Endodermal cell (in vitro differentiated cells): ENCODE results near the gene MFAP3. TPM values are rescaled to one million over a fixed set of nuclear protein-coding genes. Genes with fewer than 3 reads are reported as not detected.

Experiments used
- DNase-seq: peaks from one replicate; pipeline ENCODE4 v3.0.0-alpha.2; 2017
- H3K27ac ChIP-seq: 2 replicates; pipeline ENCODE4 v1.5.1; 2013; ENCODE audit warnings: mild to moderate bottlenecking, low read depth, low read length, moderate library complexity
- H3K27me3 ChIP-seq: 2 replicates; pipeline ENCODE4 v1.6.1; 2013; ENCODE audit warnings: mild to moderate bottlenecking, low read length, moderate library complexity; ENCODE audit not compliant: insufficient read depth, control insufficient read depth, poor library complexity, severe bottlenecking
- H3K36me3 ChIP-seq: 2 replicates; pipeline ENCODE4 v1.7.0; 2013; ENCODE audit warnings: mild to moderate bottlenecking, low read length, moderate library complexity; ENCODE audit not compliant: control insufficient read depth, insufficient read depth
- H3K4me1 ChIP-seq: one replicate; pipeline ENCODE4 v1.7.0; 2013; ENCODE audit warnings: low read length; ENCODE audit not compliant: control insufficient read depth, insufficient read depth
- H3K4me3 ChIP-seq: 2 replicates; pipeline ENCODE4 v1.5.1; 2013; ENCODE audit warnings: mild to moderate bottlenecking, low read length, moderate library complexity
- H3K9ac ChIP-seq: 2 replicates; pipeline ENCODE4 v1.6.1; 2013; ENCODE audit warnings: mild to moderate bottlenecking, low read length, moderate library complexity; ENCODE audit not compliant: poor library complexity, severe bottlenecking; ENCODE audit errors: extremely low read depth
- H3K9me3 ChIP-seq: 2 replicates; pipeline ENCODE4 v1.6.1; 2013; ENCODE audit warnings: mild to moderate bottlenecking, low read length, moderate library complexity; ENCODE audit not compliant: control insufficient read depth
- H3K27ac Mint-ChIP-seq: 2 replicates; pipeline ENCODE4 v1.8.0; 2020; ENCODE audit warnings: mixed read lengths
- H3K27me3 Mint-ChIP-seq: 2 replicates; pipeline ENCODE4 v1.8.0; 2021; ENCODE audit warnings: mild to moderate bottlenecking, mixed read lengths; ENCODE audit not compliant: insufficient read depth
- H3K36me3 Mint-ChIP-seq: 2 replicates; pipeline ENCODE4 v1.8.0; 2020; ENCODE audit warnings: low read depth, mixed read lengths
- H3K4me1 Mint-ChIP-seq: 2 replicates; pipeline ENCODE4 v1.8.0; 2020; ENCODE audit warnings: mixed read lengths
- H3K4me3 Mint-ChIP-seq: 2 replicates; pipeline ENCODE4 v1.8.0; 2020; ENCODE audit warnings: mild to moderate bottlenecking, moderate library complexity, mixed read lengths
- H3K9me3 Mint-ChIP-seq: 2 replicates; pipeline ENCODE4 v1.8.0; 2020; ENCODE audit warnings: mild to moderate bottlenecking, mixed read lengths
- WGBS, 2 experiments: methylation state at CpG; one replicate each; pipeline versions ENCODE4 v1.1.5 to v1.1.7; 2013; ENCODE audit warnings: missing lambda C conversion rate in 2 of 2, mixed read lengths in 1 of 2; ENCODE audit not compliant: insufficient coverage in 1 of 2, insufficient read length in 1 of 2; 5-methylcytosine and 5-hydroxymethylcytosine counted together
- total RNA-seq, 2 donors: library from RNA; stranded (reverse); fragmentation: NEBNext Ultra II Directional in 1 of 2; extraction: Animal tissue kit (Norgen Biotek cat#: 25700) in 1 of 2; gene quantifications; 2 replicates in 1 of 2; 3 replicates in 1 of 2; pipeline ENCODE4 v1.2.1, GENCODE V29; 2021
- TF ChIP-seq, protein P1 (sequence below): fragments of 200-600 bp; sonication (generic); conservative IDR thresholded peaks from 2 replicates; pipeline ENCODE4 v1.5.0; 2021; ENCODE audit warnings: antibody characterized with exemption, mild to moderate bottlenecking

Gene MFAP3
- total RNA-seq, 2 donors from 2014 or later = 25.8 to 36.2 TPM

GRCh38 chr5:154044581-154044980 is 5.8 kb downstream of the MFAP3 start:
- H3K27me3 ChIP-seq = no peaks in the 10 kb centered on the region
- no peak overlapping the region for H3K9ac ChIP-seq
- H3K36me3 ChIP-seq = no peaks in the 10 kb centered on the region
- H3K4me1 Mint-ChIP-seq = peaks cover 3% of the 10 kb centered on the region
- no peak for DNase-seq
- no peak overlapping the region for H3K4me3 Mint-ChIP-seq
- H3K9me3 Mint-ChIP-seq = no peaks in the 10 kb centered on the region
- TF ChIP-seq, protein P1, sequence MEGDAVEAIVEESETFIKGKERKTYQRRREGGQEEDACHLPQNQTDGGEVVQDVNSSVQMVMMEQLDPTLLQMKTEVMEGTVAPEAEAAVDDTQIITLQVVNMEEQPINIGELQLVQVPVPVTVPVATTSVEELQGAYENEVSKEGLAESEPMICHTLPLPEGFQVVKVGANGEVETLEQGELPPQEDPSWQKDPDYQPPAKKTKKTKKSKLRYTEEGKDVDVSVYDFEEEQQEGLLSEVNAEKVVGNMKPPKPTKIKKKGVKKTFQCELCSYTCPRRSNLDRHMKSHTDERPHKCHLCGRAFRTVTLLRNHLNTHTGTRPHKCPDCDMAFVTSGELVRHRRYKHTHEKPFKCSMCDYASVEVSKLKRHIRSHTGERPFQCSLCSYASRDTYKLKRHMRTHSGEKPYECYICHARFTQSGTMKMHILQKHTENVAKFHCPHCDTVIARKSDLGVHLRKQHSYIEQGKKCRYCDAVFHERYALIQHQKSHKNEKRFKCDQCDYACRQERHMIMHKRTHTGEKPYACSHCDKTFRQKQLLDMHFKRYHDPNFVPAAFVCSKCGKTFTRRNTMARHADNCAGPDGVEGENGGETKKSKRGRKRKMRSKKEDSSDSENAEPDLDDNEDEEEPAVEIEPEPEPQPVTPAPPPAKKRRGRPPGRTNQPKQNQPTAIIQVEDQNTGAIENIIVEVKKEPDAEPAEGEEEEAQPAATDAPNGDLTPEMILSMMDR = no peak
- H3K36me3 Mint-ChIP-seq = no peaks in the 10 kb centered on the region
- no peak overlapping the region for H3K27ac Mint-ChIP-seq
- no peaks in the 10 kb centered on the region for H3K27me3 Mint-ChIP-seq
- H3K27ac ChIP-seq = no peak overlapping the region
- WGBS, 2 experiments = 100% methylated on average over 1 to 2 of the region's 2 CpGs
- H3K9me3 ChIP-seq = no peaks in the 10 kb centered on the region
- no peak overlapping the region for H3K4me3 ChIP-seq
- no peaks in the 10 kb centered on the region for H3K4me1 ChIP-seq

DNA sequence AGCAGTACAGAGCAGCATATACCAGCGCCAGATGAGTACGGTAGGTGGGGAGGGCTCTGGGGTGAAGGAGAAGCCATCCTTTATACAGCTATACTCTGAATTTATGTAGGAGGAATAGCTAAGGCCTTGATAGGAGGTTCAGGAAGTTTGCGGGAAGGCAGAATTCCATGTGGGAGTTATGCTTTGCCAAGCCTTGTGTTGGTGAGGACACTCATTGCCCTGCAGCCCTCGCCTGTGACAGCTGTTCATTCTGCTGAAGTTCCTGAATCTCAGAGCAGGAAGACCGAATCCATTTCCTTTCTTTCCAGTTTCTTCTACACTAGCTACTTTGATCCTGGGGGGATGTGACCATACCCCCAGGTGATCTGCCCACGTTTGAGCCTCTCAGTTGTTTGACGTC is 7.7 kb downstream of the MFAP3 start:
- H3K9ac ChIP-seq = no peak overlapping the region
- no peaks in the 10 kb centered on the region for H3K36me3 Mint-ChIP-seq
- DNase-seq = no peak
- no peak overlapping the region for H3K27ac Mint-ChIP-seq
- H3K27me3 ChIP-seq = no peaks in the 10 kb centered on the region
- no peaks in the 10 kb centered on the region for H3K4me1 Mint-ChIP-seq
- no peaks in the 10 kb centered on the region for H3K9me3 Mint-ChIP-seq
- H3K27ac ChIP-seq = no peak overlapping the region
- H3K27me3 Mint-ChIP-seq = no peaks in the 10 kb centered on the region
- H3K36me3 ChIP-seq = peaks cover under 1% of the 10 kb centered on the region
- no peaks in the 10 kb centered on the region for H3K9me3 ChIP-seq
- WGBS, 2 experiments = 92 to 94% methylated on average over 5 to 7 of the region's 7 CpGs
- H3K4me1 ChIP-seq = no peaks in the 10 kb centered on the region
- TF ChIP-seq, protein P1 = no peak
- H3K4me3 ChIP-seq = no peak overlapping the region
- no peak overlapping the region for H3K4me3 Mint-ChIP-seq

DNA sequence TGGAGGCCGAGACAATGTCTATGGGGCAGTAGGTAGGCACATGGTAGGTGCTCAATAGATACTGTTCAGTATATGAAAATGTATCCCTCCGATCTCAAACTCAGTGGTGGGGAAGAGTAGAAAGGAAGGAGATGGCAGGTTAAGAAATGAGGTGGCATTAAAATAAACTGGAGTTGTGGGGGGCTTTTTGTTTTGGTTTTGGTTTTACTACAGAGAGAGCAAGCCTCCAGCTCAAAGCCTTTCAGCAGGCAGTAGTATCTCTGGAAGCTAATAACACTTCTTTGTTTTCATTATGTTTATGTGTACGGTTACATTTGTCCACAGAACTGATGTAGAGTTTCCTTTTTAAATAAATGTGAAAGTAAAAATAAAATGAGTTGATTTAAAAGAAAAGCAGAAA is 8.6 kb downstream of the MFAP3 start:
- no peak overlapping the region for H3K4me3 ChIP-seq
- Mint-ChIP-seq H3K4me1 (no peaks in the 10 kb centered on the region), H3K36me3 (peaks cover 5% of the 10 kb centered on the region), H3K27ac (no peak overlapping the region), H3K9me3 (no peaks in the 10 kb centered on the region), H3K4me3 (no peak overlapping the region), H3K27me3 (no peaks in the 10 kb centered on the region)
- H3K27me3 ChIP-seq = no peaks in the 10 kb centered on the region
- 95 to 100% methylated on average over 2 to 3 of the region's 3 CpGs for WGBS, 2 experiments
- TF ChIP-seq, protein P1 = no peak
- DNase-seq = no peak
- H3K9ac ChIP-seq = no peak overlapping the region
- no peaks in the 10 kb centered on the region for H3K9me3 ChIP-seq
- no peaks in the 10 kb centered on the region for H3K4me1 ChIP-seq
- no peak overlapping the region for H3K27ac ChIP-seq
- peaks cover 6% of the 10 kb centered on the region for H3K36me3 ChIP-seq
